GOT3 (cell line): Measurements from ENCODE around the gene BSND.

Experiments used
- DNase-seq: peaks from one replicate; lab custom pipeline; 2025; ENCODE audit warnings: mixed read lengths; lab: John Stamatoyannopoulos, UW

The BSND gene

DNA sequence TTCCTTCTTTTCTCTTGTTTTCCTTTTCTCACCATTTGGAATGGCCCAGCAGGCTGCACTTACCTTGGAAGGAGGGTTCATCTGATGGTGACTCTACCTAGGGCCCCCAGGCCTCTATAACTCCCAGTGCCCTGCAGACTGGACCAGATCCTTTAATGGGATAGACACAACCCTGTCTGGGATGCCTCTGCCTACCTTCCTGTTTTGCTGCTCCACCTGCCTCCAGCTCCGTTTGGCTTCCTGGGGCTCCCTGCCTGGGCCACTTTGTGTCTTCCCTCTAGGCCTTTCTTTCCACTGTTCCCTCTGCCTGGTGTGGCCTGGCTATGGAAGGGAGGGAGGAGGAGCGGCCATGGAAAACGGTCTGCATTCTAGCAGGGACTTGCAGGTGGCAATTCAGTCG, 48.1 kb downstream of the BSND start:
- no peak for DNase-seq

DNA sequence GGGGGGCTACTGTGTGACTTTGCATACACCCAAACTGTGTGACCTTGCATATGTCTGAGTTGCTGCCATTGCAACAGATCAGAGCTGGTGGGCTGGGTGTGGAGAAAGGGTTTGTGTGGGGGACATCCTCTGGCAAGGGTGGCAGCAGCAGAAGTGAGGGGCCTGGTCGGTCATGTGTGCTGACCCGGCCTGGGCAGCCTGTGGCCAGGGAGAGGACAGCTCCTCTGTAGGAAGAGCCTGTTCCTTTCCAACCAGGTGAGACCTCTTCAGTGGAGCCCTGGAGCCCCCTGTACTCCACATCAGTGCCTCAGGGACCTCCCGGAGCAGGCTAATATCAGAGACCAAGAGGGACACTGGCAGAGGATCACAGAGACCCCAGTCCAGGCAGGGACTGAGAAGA, 48.9 kb downstream of the BSND start:
- DNase-seq: no peak

DNA sequence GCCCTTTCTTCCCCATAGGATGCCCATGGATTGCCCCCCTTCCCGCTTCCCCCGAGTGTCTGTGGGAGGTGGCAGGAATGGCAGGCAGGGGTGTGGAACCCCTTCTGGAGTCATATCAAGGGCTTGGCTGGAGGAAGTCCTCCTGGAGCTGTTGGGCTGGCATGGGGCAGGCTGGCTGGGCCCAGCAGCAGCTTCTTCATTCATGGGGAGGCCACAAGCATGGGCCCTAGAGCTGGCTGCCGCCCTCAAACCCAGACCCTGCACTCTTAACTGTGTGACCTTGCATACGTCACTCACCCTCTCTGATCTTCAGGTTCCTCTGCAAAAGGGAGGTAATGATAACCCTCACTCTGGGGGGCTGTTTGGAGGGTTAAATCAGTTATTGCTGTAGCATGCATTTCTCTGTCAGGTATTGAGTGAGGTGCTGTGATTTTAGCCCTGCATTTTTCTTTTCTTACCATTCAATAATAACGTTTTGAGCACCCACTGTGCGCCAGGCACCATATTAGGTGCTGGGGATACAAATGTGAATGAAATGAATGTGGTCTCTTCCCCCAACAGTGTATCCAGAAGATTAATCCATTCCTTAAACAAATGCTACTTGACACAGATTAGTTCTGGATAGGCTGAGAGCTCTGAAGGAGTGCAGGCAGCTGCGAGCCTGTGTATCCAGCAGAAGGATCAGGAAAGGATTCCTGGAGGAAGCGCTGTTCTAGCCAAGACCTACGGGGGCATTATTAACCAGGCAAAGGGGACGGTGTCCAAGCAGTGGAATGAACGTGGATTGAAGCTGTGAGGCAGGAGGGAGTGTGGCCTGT, 49.9 kb downstream of the BSND start:
- DNase-seq: no peak

DNA sequence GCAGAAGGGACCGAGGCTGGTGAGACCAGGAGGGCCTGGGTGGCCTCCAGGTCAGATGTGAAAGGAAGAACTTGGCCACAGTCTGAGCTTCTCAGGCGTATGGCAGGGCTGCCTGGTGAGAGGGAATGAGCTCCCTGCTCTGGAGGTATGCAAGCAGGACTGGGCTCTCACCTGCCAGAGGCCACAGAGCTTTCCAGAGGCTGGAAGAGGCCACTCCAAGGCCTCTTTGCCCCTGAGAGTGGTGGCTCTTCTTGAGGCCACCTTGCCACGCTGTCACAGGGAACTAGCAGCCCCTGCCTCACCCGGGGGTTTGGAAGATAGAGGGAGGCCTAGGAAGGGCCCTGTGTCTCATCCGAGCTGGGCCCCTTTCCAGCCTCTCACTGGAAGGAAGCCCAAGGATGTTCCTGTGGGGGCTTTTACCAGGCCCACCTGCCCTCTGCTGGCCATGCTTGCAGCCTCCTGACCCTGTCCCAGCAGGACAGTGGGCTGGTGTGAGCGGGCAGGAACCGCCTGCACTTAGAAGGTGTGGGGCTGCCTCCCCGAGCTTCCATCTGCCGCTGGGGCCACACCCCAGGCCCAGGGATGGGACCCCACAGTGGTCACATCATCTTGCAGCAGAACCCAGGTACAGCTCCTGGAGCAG, 50.7 kb downstream of the BSND start:
- DNase-seq: no peak

DNA sequence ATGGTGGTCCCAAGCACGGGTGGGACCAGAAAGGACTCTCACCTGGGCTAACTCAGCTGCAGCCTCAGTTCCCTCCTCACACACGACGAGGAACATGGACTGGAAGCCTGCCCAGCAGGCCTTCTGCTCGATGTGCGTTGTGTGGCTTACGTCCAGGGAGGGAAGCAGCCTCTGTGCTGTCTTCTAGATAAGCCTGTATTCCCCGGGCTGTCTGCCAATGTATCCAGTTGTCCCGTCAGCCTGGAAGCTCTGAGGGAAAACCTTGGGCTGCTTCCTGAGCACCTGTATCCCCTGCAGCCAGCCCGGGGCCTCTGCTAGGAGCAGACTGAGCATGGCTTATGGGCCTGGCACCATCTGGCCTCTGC, 51.2 kb downstream of the BSND start:
- DNase-seq: no peak

DNA sequence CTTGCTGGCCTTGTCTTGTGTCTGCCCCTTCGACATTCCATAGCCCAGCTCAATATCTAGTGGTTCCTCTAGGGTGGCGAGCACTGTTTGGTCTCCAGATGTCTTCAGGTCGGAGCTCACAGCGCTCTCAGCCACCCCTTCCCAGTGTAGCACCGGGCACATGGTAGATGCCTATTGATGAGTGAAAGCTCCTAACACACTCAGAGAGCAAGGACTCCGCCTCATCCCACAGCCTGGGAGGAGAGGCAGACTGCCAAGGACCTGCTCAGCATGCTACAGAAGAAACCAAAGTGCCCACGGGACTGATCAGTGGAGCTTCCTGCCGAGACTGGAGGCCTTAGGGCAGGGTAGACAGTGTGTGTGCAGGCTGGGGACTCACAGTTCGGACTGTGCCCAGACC, 51.5 kb downstream of the BSND start:
- DNase-seq: no peak

DNA sequence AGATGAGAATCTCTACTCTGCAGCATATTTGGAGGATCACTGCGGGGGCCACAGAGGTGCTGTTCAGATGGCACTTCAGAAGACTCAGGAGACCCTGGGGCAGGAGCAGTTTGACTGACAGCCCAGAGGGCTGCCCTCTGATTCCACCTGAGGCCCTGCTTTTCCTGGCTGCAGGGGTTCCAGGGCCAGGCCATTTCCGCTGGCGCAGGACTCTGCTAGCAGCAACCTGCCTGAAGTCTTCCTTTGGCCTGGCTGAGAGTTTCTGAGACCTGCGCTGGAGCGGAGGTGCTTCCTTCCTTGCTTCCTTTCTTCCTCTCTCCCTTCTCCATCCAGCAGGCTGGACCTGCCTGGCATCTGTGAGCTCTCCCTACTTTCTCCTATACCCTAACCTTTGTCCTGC, 52.4 kb downstream of the BSND start:
- no peak for DNase-seq

DNA sequence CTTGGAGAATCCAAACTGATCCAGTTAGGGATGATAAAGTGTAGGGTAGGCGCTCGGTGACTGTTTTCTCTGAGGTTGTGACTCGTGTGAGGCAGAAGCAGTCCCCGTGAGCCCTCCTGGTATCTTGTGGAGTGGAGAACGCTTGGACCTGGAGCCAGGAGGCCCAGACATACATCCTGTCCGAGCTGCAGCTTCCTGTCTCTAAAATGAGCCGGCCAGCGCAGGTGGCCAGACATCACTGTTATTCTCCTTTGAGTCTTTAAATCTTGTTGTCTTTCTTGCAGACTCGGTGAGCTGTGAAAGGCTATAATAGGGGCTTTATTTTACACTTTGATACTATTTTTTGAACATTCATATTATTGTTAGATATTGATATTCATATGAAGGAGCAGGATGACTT, 52.9 kb downstream of the BSND start:
- DNase-seq: no peak

DNA sequence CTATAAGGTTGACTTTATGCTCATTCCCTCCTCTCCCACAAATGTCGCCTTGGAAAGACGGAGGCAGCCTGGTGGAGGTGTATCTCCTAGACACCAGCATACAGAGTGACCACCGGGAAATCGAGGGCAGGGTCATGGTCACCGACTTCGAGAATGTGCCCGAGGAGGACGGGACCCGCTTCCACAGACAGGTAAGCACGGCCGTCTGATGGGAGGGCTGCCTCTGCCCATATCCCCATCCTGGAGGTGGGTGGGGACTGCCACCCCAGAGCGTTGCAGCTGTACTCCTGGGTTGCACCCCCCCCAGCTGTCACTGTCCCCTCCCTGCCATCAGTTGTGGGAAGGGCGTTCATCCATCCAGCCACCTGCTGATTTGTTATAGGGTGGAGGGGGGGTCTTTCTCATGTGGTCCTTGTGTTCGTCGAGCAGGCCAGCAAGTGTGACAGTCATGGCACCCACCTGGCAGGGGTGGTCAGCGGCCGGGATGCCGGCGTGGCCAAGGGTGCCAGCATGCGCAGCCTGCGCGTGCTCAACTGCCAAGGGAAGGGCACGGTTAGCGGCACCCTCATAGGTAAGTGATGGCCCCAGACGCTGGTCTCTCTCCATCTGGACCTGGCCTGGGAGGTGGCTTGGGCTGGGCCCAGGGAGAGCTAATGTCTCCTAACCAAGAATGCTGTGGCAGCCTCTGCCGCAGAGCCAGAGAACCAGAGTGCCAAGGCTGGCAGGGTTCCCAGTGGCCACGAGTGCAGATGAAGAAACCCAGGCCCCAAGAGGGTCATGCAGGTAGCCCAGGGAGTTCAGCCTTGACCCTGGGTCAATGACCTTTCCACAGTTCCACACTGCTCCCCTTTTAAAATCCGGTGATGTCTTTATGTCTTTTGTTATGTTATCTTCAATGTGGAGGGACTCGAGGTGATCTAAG, 53.7 kb downstream of the BSND start:
- no peak for DNase-seq

DNA sequence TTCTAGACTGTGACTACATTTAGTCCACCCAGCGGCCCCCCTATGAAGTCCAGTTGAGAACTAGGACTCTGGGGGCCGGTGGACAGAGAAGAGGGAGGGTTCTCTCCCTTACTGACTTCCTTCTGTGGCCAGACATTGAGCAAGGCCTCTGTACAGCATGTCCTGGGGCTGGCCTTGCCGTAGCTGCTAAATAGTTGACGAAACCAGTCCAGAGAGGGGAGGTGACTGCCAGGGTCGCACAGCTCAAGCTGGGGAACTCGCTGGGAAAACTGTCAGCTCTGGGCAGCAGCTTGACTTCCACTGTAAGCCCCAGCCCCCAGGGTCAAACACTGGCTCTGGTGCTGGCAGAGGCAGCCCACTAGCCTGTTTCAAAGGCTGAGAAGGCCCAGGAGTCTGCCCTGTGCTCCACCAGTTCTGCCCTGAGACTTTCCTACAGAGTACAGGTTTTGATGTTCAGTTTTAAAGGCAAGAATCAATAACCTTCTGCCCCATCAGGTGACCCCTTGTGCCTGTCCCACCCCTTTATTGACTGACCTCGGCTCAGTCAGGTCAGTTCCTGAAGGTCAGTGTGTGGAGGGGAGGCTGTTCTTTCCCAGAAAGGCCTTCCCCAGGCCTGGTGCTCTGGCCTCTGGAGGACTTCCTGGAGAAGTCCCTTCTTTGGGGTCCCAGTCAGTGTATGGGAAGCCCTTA, 54.7 kb downstream of the BSND start:
- DNase-seq: no peak

DNA sequence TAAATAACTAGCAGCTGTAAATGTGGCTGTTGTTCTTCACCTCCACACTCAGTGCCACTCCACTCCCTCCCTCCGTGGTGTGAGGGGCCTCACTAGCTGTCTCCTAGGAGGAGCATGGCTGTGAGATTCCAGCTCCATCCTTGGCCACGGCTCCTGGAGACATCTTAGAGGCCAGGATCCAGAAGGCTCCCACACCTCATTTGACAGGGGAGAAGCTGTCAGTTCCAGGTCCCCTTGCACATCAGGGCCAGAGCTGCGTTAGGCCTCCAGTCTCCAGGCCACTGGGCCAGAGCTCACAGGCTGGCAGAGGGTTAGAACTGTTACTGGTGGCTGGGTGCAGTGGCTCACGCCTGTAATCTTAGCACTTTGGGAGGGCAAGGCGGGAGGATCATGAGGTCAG, 55.7 kb downstream of the BSND start:
- DNase-seq: no peak

DNA sequence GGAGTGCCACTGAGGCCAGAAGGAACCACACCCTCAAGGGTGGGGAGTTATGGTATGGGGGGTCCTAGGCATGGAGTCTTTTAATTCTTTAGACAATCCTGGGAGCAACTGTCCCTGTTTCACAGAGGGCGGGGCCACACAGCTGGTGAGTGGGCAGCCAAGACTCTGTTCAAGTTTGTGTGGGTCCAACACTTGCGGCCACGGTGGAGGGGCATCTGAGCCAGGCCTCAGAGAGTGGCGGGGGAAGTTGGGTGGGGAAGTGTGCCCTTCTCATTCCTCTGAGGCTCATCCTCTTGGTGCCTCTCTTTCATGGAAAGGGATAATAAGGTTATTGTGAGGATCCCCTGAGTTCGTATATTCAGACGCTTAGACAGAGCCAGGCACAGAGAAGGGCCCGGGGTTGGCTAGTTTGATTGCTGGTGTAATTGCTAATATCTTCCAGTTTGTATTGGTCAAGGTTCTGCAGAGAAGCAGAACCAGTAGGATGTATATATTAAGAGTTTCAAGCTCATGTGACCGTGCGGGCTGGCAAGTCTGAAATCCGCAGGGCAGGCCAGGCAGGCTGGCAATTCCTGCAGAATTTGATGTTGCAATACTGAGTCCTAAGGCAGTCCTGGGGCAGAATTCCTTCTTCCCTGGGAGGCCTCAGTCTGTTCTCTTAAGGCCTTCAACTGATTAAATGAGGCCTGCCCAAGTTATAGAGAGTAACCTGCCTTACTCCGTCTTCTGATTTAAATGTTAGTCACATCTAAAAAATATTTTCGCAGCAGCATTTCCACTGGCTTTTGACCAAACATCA, 56.5 kb downstream of the BSND start:
- DNase-seq: no peak

DNA sequence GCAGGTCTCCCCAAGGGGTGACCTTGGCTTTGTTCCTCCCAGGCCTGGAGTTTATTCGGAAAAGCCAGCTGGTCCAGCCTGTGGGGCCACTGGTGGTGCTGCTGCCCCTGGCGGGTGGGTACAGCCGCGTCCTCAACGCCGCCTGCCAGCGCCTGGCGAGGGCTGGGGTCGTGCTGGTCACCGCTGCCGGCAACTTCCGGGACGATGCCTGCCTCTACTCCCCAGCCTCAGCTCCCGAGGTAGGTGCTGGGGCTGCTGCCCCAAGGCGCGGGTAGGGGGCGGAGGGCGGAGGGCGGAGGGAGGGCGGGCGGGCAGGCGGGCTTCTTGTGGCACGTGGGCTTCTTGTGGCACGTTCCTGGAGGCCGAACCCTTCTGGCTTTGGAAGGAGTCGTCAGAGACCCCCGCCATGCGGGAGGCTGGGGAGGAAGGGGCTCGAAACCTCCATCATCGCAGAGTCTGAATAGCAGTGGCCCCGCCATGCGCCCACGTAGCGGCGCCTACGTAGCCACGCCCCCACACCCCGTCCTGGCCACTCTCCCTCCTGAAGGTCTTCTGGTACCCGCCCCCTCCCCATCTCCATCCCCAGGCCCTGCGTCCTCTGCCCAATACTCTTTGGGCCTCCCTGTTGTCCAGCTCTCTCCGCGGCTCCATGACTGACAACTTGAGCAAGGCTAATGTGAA, 57.4 kb downstream of the BSND start:
- no peak for DNase-seq

DNA sequence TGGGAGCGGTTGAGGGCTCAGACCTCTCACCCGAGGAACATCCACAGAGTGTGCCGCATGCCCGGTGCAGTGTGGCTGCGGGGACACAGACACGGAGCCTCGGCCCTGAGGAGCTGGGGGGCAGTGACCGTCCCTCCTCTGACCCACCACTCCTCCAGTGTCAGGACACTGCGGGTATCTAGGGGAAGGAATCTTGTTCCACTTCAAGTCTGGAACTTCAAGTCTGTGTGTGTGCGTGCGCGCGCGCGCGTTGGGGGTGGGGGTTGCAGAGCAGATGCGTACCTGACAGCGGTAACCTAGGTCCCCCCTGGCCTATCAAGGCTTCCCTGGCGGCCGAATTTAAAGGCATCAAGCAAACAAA, 57.9 kb downstream of the BSND start:
- DNase-seq: no peak

DNA sequence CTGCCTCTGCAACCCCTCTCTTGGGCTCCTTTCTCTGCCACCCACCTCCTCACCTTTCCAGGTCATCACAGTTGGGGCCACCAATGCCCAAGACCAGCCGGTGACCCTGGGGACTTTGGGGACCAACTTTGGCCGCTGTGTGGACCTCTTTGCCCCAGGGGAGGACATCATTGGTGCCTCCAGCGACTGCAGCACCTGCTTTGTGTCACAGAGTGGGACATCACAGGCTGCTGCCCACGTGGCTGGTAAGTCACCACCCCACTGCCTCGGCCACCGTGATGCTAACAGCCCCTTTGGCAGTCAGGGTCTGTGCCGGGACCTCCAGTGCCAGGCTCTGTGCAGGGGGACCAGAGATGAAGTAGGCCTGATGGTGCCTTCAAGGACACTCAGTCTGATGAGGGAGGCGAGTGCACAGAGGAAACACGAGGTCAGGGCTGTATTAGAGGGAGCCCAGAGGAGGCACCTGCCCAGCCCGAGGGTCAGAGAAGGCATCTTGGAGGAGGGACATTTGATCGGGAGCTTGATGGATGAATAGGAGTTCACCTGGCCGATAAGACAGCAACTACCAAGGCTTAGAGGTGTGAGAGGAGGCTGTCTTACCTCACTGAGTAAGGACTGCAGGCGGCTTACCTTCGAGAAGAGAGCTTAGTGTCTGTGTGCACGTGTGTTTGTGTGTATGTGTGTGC, 58.7 kb downstream of the BSND start:
- no peak for DNase-seq

DNA sequence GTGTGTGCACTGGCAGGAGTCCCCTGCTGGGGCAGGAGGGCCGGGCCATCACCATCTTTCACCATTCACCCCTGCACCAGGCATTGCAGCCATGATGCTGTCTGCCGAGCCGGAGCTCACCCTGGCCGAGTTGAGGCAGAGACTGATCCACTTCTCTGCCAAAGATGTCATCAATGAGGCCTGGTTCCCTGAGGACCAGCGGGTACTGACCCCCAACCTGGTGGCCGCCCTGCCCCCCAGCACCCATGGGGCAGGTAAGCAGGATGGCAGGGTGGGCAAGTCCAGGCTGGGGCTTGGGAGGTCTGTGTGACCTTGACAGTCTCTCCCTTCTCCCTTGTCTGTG, 59.2 kb downstream of the BSND start:
- DNase-seq: no peak

DNA sequence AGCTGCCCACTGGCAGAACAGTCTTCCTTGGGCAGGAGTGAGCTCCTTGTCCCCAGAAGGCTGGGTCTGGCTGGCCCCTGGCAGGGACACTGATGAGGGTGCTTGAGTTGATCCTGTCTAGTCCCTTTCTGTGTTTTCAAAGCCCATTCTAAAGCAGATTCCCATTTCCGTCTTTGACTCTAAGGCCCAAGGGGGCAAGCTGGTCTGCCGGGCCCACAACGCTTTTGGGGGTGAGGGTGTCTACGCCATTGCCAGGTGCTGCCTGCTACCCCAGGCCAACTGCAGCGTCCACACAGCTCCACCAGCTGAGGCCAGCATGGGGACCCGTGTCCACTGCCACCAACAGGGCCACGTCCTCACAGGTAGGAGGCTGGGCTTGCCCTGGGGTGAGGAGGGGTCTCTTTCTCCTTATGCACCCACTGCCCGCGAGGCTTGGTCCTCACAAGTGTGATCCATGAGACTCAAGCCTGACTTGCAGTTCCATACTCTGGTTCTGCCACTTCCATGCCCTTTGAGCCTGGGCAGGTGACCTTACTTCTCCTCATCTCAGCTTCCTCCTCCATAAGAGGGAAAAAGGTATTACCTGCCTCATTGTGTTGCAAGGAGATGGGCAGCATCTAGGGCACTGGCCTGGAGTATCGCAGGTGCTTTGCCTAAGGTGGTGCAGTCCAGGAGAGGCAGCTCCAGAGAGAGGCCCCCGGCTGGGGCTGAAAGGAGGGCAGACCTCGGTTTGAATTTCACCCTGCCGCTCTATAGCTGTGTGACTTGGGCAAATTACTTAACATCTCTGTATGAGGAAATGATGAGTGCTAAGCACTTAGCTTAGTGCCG, 60.8 kb downstream of the BSND start:
- DNase-seq: no peak

DNA sequence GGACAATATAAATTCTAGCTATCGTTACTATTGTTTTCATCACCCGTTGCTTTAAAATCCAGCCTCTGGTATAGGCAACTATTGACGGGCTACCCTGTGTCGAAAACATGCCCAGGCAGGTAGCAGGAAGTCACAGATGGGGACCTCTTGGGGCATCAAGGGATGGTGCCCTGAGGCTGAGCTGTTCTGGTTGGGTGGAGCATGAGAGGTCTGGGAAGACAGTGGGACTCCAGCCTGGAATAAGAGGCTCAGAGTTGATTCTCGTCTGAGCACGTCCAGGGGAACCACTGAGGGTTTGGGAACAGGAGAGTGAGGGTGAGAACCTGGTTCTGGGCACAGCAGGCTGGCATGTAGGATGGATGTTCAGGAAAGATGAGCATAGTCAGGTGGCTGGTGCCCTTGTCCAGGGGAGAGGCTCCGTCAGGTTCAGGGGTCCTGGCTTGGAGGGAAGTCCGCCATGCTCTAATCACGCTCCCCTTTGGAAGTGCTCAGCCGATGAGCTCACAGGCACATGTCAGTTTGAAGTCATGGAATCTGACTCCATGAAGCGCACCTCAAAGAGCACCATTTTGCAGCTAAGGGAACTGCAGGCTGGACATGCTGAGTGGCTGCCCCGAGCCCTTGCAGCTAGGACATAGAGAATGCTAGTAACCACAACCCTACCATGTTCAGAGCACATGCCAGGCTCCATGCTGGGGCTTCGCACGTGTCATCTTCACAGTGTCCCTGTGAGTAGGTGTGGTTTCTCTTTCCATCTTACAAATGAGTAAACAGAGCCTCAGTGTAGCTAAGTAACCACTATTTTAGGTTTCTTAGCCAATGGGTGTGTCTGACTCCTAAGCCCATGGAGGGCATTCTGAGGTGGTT, 61.6 kb downstream of the BSND start:
- DNase-seq: no peak
